Activated T-helper 17 cell treated with anti-CD3 and anti-CD28 coated beads, Interleukin-2, amount 50 U/mL, for 72 hours (primary cell): ENCODE results near the gene PLD5. TPM values are rescaled to one million over a fixed set of nuclear protein-coding genes. Genes with fewer than 3 reads are reported as not detected.
"Not testable (repeated sequence)": the region's sequence is repeated elsewhere in the genome, so short reads cannot be mapped to it uniquely, and the experiment has no call there.

Experiments used
- ATAC-seq: fragments of 150-1000 bp; cut with Tn5 transposase; replicated peaks from 2 replicates; pipeline ENCODE4 v1.10.0; 2021; ENCODE audit warnings: mild to moderate bottlenecking, moderate library complexity
- H3K27ac Mint-ChIP-seq: one replicate; pipeline ENCODE4 v1.8.0; 2022; ENCODE audit warnings: mixed read lengths
- H3K27me3 Mint-ChIP-seq: one replicate; pipeline ENCODE4 v1.8.0; 2022; ENCODE audit warnings: mixed read lengths
- H3K36me3 Mint-ChIP-seq: one replicate; pipeline ENCODE4 v1.8.0; 2022; ENCODE audit warnings: low read depth, mild to moderate bottlenecking, mixed read lengths
- H3K4me1 Mint-ChIP-seq: one replicate; pipeline ENCODE4 v1.8.0; 2022; ENCODE audit warnings: mixed read lengths
- H3K4me3 Mint-ChIP-seq: one replicate; pipeline ENCODE4 v1.8.0; 2022; ENCODE audit warnings: mild to moderate bottlenecking, mixed read lengths
- H3K9me3 Mint-ChIP-seq: one replicate; pipeline ENCODE4 v1.8.0; 2022; ENCODE audit warnings: mixed read lengths
- total RNA-seq, 2 donors: library from RNA; stranded (reverse); gene quantifications; one replicate each; pipeline ENCODE4 v1.2.3, GENCODE V29; 2022

Gene PLD5
- total RNA-seq, 2 donors from 2014 or later, result not detected

DNA sequence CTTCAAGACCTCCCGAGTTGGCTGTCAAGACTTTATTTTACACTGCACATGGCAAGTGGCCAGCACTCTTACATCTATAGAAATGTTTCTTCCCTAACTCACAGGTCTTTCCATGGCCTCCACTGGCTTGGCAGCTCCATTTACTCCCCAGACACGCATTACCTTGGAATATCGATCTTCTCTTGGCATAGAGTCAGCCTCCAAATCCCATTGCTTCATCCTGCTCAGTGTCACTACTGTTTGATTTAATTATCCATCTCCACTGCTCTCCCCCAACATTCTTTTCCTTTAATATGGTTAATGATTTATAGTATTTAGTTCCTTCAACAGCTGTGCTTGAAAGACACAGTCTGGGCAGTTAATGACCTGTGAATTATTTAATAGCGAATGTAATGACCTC lies 284.4 kb downstream of the PLD5 start:
- Mint-ChIP-seq H3K4me3 (no peak overlapping the region), H3K27me3 (no peaks in the 10 kb centered on the region), H3K9me3 (peaks cover 4% of the 10 kb centered on the region), H3K27ac (no peak overlapping the region), H3K36me3 (no peaks in the 10 kb centered on the region), H3K4me1 (peaks cover 5% of the 10 kb centered on the region)
- ATAC-seq, result no peak

DNA sequence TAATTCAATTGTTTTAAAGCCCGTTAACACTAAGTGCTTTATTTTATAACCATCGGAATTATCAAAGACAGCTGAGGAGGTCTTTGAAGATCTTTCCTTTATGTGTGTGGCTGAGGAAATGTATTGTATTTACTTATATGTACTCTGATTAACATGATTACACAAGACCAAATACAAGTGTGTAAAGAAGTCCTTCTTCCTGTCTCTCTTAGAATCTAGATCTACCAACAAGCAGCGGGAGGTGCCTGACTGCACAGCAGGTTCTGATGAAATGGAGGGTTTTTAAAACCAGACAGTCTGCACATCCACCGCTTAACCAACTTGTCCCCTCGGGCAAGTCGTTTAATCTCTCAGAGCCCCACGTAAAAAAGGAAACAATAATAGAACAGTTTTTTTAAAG lies 285.1 kb downstream of the PLD5 start:
- Mint-ChIP-seq H3K4me3 (no peak overlapping the region), H3K36me3 (no peaks in the 10 kb centered on the region), H3K27me3 (peaks cover 1% of the 10 kb centered on the region), H3K27ac (no peak overlapping the region), H3K9me3 (peaks cover 4% of the 10 kb centered on the region), H3K4me1 (peaks cover 5% of the 10 kb centered on the region)
- ATAC-seq, result no peak

- Mint-ChIP-seq H3K27ac (no peak overlapping the region), H3K4me1 (no peaks in the 10 kb centered on the region), H3K4me3 (no peak overlapping the region), H3K27me3 (peaks cover 4% of the 10 kb centered on the region), H3K36me3 (no peaks in the 10 kb centered on the region), H3K9me3 (peaks cover 4% of the 10 kb centered on the region)
- no peak for ATAC-seq
These were observed 287.4 kb downstream of the PLD5 start for GRCh38 chr1:242237051-242237450.

GRCh38 chr1:242228991-242229390 lies 295.5 kb downstream of the PLD5 start:
- no peak overlapping the region for H3K4me3 Mint-ChIP-seq
- H3K27ac Mint-ChIP-seq, result no peak overlapping the region
- no peaks in the 10 kb centered on the region for H3K36me3 Mint-ChIP-seq
- no peaks in the 10 kb centered on the region for H3K27me3 Mint-ChIP-seq
- no peaks in the 10 kb centered on the region for H3K9me3 Mint-ChIP-seq
- no peak for ATAC-seq
- H3K4me1 Mint-ChIP-seq, result no peaks in the 10 kb centered on the region

DNA sequence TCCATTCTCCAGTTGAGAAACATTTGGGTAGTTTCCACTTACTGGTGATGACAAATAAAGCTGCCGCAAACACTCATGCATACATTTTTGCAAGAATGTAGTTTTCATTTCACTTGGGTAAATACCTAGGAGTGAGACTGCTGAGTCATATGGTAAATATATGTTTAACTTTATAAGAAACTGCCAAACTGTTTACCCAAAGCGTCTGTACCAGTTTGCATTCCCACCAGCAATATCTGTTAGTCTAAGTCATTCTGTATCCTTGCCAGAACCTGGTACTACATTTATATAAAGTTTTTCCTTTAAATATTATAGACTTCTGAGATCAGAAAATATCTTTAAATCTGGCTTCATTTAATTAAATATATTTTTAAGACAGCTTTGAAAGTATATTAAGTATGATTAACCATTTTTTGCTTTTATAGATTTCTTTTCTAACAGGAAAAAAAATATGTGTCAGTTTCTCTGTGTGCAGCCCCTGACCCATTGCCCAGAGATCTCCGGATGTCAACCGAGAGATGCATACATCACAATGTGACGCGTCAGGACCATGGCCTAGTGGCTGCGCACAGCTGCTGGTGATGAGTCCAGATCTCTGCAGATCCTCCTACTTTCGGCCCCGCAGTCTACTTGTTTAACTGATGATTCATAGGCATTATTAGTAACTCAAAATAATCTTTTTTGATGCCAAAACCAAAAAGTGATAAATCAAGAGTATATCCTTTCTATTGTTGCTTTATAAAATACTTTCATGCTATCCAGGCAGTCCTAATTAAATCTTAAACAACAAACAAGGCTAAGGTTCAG lies 298.5 kb downstream of the PLD5 start:
- Mint-ChIP-seq H3K27me3 (no peaks in the 10 kb centered on the region), H3K4me1 (no peaks in the 10 kb centered on the region), H3K9me3 (no peaks in the 10 kb centered on the region), H3K36me3 (no peaks in the 10 kb centered on the region), H3K27ac (no peak overlapping the region), H3K4me3 (no peak overlapping the region)
- ATAC-seq, result no peak

- not testable (repeated sequence) for H3K9me3 Mint-ChIP-seq, H3K27ac Mint-ChIP-seq, ATAC-seq, H3K4me1 Mint-ChIP-seq, H3K4me3 Mint-ChIP-seq, H3K27me3 Mint-ChIP-seq, H3K36me3 Mint-ChIP-seq
These were observed 299.4 kb downstream of the PLD5 start for GRCh38 chr1:242224878-242225766.

DNA sequence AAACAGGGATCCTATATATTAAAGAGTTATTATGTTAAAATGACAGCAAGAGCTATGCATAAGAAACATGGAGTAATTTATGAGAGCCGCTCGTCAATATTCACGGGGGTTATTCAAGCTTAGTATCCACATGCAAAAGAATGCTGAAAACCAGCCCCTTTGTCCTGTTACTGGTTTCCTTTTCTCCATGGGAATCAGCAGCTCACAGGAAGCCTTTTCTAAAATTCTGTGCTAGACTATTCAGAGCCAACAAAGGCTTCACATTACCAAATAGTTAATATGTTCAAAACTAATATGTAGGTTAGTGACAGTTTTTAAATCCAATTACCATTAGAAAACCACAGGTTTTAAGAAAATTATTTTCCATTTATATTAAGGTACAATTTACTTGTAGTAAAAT lies 300.0 kb downstream of the PLD5 start:
- H3K36me3 Mint-ChIP-seq, result no peaks in the 10 kb centered on the region
- no peak for ATAC-seq
- no peaks in the 10 kb centered on the region for H3K4me1 Mint-ChIP-seq
- H3K27ac Mint-ChIP-seq, result no peak overlapping the region
- H3K4me3 Mint-ChIP-seq, result no peak overlapping the region
- H3K27me3 Mint-ChIP-seq, result no peaks in the 10 kb centered on the region
- H3K9me3 Mint-ChIP-seq, result no peaks in the 10 kb centered on the region

DNA sequence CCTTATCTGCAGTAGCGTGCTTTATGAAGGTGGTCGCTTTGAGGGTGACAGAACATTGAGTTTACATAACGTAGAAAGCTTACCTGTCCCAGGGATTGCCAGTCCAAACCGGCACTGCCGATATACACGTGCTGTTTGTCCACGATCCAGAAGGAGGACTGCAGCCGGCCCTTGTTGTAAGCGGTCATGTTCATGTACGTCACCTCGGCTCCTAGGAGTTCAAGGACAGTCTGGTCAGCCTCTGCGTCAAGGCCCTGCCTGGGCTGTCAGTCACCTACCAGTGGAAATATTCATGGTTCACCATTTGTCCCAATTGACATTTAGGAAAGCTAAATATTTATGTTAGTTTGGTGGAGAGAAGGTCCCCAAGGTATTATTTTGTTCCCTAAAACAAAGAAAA lies 304.6 kb downstream of the PLD5 start:
- no peak overlapping the region for H3K27ac Mint-ChIP-seq
- no peaks in the 10 kb centered on the region for H3K4me1 Mint-ChIP-seq
- no peaks in the 10 kb centered on the region for H3K36me3 Mint-ChIP-seq
- peaks cover 4% of the 10 kb centered on the region for H3K9me3 Mint-ChIP-seq
- no peak for ATAC-seq
- no peak overlapping the region for H3K4me3 Mint-ChIP-seq
- no peaks in the 10 kb centered on the region for H3K27me3 Mint-ChIP-seq

- H3K27ac Mint-ChIP-seq, result no peak overlapping the region
- H3K27me3 Mint-ChIP-seq, result no peaks in the 10 kb centered on the region
- no peak for ATAC-seq
- no peaks in the 10 kb centered on the region for H3K36me3 Mint-ChIP-seq
- H3K4me3 Mint-ChIP-seq, result no peak overlapping the region
- no peaks in the 10 kb centered on the region for H3K4me1 Mint-ChIP-seq
- H3K9me3 Mint-ChIP-seq, result peaks cover 4% of the 10 kb centered on the region
These were observed 305.1 kb downstream of the PLD5 start for GRCh38 chr1:242219298-242219901.

DNA sequence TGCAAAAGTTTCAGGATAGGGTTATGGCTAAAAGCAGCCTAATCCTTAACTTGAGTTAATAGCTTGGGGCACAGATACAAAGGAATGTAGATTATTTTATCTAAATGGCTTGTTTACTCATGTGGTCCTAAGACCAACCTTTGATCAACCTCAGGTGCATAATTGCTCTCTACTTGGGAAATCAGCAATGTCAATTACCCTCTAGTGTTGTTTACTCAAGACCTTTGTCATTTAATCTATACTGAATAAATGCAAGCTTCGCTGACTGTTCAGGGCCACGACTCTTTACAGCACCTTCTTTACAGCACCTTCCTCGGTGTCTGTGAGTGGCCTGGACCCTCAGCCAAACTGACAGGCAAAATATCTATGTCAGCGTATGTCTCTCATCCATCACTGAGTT lies 308.1 kb downstream of the PLD5 start:
- peaks cover 4% of the 10 kb centered on the region for H3K9me3 Mint-ChIP-seq
- no peak overlapping the region for H3K27ac Mint-ChIP-seq
- H3K4me3 Mint-ChIP-seq, result no peak overlapping the region
- no peaks in the 10 kb centered on the region for H3K27me3 Mint-ChIP-seq
- no peak for ATAC-seq
- no peaks in the 10 kb centered on the region for H3K36me3 Mint-ChIP-seq
- no peaks in the 10 kb centered on the region for H3K4me1 Mint-ChIP-seq

- ATAC-seq, H3K4me3 Mint-ChIP-seq, H3K27me3 Mint-ChIP-seq, H3K27ac Mint-ChIP-seq, H3K4me1 Mint-ChIP-seq, H3K9me3 Mint-ChIP-seq, H3K36me3 Mint-ChIP-seq: not testable (repeated sequence)
These were observed 310.0 kb downstream of the PLD5 start for GRCh38 chr1:242214455-242214854.

DNA sequence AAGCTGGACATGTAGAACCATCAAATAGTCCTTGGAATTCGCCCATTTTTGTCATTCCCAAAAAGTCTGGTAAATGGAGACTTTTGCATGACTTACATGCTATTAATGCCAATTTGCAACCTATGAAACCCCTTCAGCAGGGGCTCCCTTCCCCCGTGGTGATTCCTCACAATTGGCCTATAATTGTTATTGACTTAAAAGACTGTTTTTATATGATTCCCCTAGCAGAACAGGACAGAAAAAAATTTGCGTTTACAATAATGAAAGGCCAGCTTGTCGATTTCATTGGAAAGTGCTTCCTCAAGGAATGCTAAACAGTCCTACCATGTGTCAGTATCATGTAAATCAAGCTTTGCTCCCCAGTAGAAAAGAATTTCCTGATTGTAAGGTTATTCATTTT lies 311.5 kb downstream of the PLD5 start:
- not testable (repeated sequence) for H3K27ac Mint-ChIP-seq, H3K4me1 Mint-ChIP-seq, H3K9me3 Mint-ChIP-seq, H3K36me3 Mint-ChIP-seq, H3K4me3 Mint-ChIP-seq, H3K27me3 Mint-ChIP-seq, ATAC-seq

DNA sequence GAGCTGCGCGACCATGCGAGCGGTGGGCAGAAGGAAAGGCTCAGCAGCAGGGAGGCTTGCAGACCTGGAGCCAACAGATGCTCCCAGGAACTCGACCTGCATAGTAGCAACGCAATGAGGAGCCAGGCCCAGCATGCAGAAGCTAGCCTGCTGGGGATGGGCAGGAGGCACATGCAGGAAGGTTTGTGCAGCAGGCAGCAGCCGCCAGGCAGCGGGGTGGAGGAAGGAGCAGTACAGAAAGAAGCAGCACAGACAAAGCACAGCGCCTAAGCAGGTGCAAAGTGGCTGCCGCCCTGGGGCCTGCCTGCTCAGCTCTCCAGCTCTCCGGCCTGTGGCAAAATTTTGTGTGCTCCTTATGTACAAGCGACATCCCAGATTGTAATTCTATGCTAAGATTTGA lies 312.1 kb downstream of the PLD5 start:
- H3K36me3 Mint-ChIP-seq, result no peaks in the 10 kb centered on the region
- H3K9me3 Mint-ChIP-seq, result peaks cover 4% of the 10 kb centered on the region
- ATAC-seq, result no peak
- no peak overlapping the region for H3K27ac Mint-ChIP-seq
- H3K4me3 Mint-ChIP-seq, result no peak overlapping the region
- H3K27me3 Mint-ChIP-seq, result peaks cover 4% of the 10 kb centered on the region
- H3K4me1 Mint-ChIP-seq, result no peaks in the 10 kb centered on the region

DNA sequence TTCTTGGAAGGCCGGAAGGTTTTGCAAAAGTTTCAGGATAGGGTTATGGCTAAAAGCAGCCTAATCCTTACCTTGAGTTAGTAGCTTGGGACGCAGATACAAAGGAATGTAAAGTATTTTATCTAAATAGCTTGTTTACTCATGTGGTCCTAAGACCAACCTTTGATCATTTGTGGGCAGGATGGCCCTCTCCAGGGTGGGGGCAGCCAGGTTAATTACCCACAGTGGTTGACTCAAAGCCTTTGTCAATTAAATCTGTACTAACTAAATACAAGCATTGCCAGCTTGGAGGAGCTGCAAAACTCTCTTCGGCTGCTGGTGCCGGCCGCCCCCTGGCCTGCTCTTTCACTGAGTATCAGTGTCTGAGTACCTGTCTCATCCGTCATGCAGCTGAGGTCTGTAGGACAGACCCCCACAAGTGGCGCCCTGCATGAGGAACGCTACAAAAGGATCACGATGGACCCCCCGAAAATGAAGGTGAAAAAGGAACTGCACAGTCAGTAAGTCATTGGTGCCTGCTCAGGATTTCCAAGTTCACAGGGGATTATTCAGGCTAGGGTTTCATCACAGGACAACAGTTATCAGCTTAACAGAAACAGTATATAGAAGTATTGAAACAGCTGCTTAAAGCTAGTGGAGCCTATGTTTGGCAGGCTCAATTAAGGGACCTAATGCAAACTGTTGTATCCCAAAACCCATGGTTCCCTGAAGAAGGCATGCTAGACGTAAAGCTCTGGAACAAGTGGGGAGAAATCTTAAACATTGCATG lies 313.1 kb downstream of the PLD5 start:
- H3K36me3 Mint-ChIP-seq, result no peaks in the 10 kb centered on the region
- H3K9me3 Mint-ChIP-seq, result peaks cover 4% of the 10 kb centered on the region
- H3K4me1 Mint-ChIP-seq, result no peaks in the 10 kb centered on the region
- no peak overlapping the region for H3K27ac Mint-ChIP-seq
- H3K4me3 Mint-ChIP-seq, result no peak overlapping the region
- peaks cover 4% of the 10 kb centered on the region for H3K27me3 Mint-ChIP-seq
- no peak for ATAC-seq
